ENCODE measurements around the gene UST. TPM values are rescaled to one million over a fixed set of nuclear protein-coding genes. Genes with fewer than 3 reads are reported as not detected.
"Not testable (repeated sequence)": the region's sequence is repeated elsewhere in the genome, so short reads cannot be mapped to it uniquely, and the experiment has no call there.

The UST gene
- total RNA-seq, 2 donors from 2014 or later, result 24.2 to 30.8 TPM

- H3K36me3 ChIP-seq, result no peaks in the 10 kb centered on the region
- peaks cover 24 to 35% of the 10 kb centered on the region in 2 donors for H3K4me1 ChIP-seq (ENCODE audit: control insufficient read depth in 1 of 2, low read depth in 2 of 2)
- no peaks in the 10 kb centered on the region for H3K27me3 ChIP-seq (replicated peaks; ENCODE audit: insufficient read depth)
- H3K27ac ChIP-seq, result peak overlapping the region; percentile 49 to 64
- TF ChIP-seq, protein P1, sequence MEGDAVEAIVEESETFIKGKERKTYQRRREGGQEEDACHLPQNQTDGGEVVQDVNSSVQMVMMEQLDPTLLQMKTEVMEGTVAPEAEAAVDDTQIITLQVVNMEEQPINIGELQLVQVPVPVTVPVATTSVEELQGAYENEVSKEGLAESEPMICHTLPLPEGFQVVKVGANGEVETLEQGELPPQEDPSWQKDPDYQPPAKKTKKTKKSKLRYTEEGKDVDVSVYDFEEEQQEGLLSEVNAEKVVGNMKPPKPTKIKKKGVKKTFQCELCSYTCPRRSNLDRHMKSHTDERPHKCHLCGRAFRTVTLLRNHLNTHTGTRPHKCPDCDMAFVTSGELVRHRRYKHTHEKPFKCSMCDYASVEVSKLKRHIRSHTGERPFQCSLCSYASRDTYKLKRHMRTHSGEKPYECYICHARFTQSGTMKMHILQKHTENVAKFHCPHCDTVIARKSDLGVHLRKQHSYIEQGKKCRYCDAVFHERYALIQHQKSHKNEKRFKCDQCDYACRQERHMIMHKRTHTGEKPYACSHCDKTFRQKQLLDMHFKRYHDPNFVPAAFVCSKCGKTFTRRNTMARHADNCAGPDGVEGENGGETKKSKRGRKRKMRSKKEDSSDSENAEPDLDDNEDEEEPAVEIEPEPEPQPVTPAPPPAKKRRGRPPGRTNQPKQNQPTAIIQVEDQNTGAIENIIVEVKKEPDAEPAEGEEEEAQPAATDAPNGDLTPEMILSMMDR (IDR thresholded peaks at IDR 0.05), result no peak
- ATAC-seq (ENCODE audit: insufficient number of reproducible peaks, low FRiP score, low read depth) (no peak), DNase-seq (ENCODE audit: low spot score) (peak; percentile 40)
- H3K9me3 ChIP-seq, result no peaks in the 10 kb centered on the region
- no peak overlapping the region for H3K4me3 ChIP-seq
Observed at GRCh38 chr6:148999929-149000468, 253.2 kb downstream of the UST start.

GRCh38 chr6:149001422-149001821 lies 254.6 kb downstream of the UST start:
- Histone ChIP-seq H3K9me3 (no peaks in the 10 kb centered on the region), H3K4me3 (no peak overlapping the region), H3K36me3 (no peaks in the 10 kb centered on the region), H3K4me1 (ENCODE audit: control insufficient read depth in 1 of 2, low read depth in 2 of 2) (peaks cover 23 to 28% of the 10 kb centered on the region in 2 donors), H3K27me3 (replicated peaks; ENCODE audit: insufficient read depth) (no peaks in the 10 kb centered on the region), H3K27ac (no peak overlapping the region)
- ATAC-seq (ENCODE audit: insufficient number of reproducible peaks, low FRiP score, low read depth) (no peak), DNase-seq (ENCODE audit: low spot score) (no peak)
- TF ChIP-seq, protein P1 (IDR thresholded peaks at IDR 0.05), result no peak

DNA sequence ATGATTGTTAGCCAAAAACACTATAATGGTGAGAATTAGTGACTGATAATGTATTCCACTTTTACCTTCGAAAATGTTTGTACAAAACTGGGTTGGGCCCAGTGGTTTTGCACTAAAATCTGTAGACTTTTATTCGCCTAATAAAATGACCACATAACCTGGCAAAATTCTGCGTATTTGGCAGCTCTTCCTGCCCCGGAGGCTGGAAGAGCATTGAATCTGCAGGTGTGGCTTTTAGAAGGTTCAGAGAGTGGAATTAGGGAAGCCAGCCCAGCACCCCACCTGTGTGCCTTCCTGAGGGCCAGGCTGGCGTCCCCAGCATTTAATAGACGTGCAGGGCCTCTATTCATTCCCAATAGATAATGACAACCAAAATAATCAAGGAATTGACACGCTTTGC lies 256.7 kb downstream of the UST start:
- H3K27ac ChIP-seq, result no peak overlapping the region
- H3K36me3 ChIP-seq, result no peaks in the 10 kb centered on the region
- TF ChIP-seq, protein P1 (IDR thresholded peaks at IDR 0.05), result no peak

DNA sequence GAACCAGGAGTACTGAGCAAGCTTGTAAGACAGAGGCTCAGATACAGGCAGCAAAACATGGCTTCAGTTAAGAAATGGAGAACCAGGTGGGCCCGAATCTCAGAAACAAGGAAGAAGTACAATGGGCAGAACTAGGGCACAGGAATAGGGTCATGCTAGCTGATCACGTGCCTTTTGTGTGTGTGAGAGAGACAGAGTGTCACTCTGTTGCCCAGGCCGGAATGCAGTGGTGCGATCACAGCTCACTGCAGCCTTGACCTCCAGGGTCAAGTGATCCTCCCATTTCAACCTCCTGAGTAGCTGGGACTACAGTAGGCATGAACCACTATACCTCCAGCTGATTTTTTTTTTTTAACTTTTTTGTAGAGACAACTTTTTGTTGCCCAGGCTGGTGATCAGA lies 257.8 kb downstream of the UST start:
- no peak for ATAC-seq (ENCODE audit: insufficient number of reproducible peaks, low FRiP score, low read depth)
- H3K36me3 ChIP-seq, result no peaks in the 10 kb centered on the region
- DNase-seq (ENCODE audit: low spot score), result no peak
- TF ChIP-seq, protein P1 (IDR thresholded peaks at IDR 0.05), result no peak
- no peaks in the 10 kb centered on the region for H3K27me3 ChIP-seq (replicated peaks; ENCODE audit: insufficient read depth)
- H3K9me3 ChIP-seq, result no peaks in the 10 kb centered on the region
- no peak overlapping the region for H3K4me3 ChIP-seq
- H3K4me1 ChIP-seq (ENCODE audit: control insufficient read depth in 1 of 2, low read depth in 2 of 2), result peaks cover 8 to 9% of the 10 kb centered on the region in 2 donors
- H3K27ac ChIP-seq, result no peak overlapping the region

More for the DNA sequence above, 256.7 kb downstream of the UST start:
- H3K4me1 ChIP-seq (ENCODE audit: control insufficient read depth in 1 of 2, low read depth in 2 of 2), result peaks cover 16 to 19% of the 10 kb centered on the region in 2 donors
- ATAC-seq (ENCODE audit: insufficient number of reproducible peaks, low FRiP score, low read depth) (no peak), DNase-seq (ENCODE audit: low spot score) (no peak)
- H3K27me3 ChIP-seq (replicated peaks; ENCODE audit: insufficient read depth), result no peaks in the 10 kb centered on the region
- no peaks in the 10 kb centered on the region for H3K9me3 ChIP-seq
- no peak overlapping the region for H3K4me3 ChIP-seq

DNA sequence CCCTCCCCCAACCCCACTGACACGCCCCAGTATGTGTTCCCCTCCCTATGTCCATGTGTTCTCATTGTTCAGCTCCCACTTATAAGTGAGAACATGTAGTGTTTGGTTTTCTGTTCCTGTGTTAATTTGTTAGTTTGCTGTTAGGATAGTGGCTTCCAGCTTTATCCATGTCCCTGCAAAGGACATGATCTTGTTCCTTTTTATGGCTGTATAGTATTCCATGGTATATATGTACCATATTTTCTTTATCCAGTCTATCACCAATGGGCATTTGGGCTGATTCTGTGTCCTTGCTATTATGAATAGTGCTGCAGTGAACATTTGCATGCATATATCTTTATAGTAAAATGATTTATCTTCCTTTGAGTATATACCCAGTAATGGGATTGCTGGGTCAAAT lies 259.4 kb downstream of the UST start:
- not testable (repeated sequence) for H3K27ac ChIP-seq; H3K9me3 ChIP-seq; H3K27me3 ChIP-seq (replicated peaks; ENCODE audit: insufficient read depth); DNase-seq (ENCODE audit: low spot score); ATAC-seq (ENCODE audit: insufficient number of reproducible peaks, low FRiP score, low read depth); H3K4me1 ChIP-seq (ENCODE audit: control insufficient read depth in 1 of 2, low read depth in 2 of 2); H3K4me3 ChIP-seq; H3K36me3 ChIP-seq

- Histone ChIP-seq H3K27ac (no peak overlapping the region), H3K4me1 (ENCODE audit: control insufficient read depth in 1 of 2, low read depth in 2 of 2) (no peaks in the 10 kb centered on the region), H3K9me3 (no peaks in the 10 kb centered on the region), H3K27me3 (replicated peaks; ENCODE audit: insufficient read depth) (no peaks in the 10 kb centered on the region), H3K4me3 (no peak overlapping the region), H3K36me3 (no peaks in the 10 kb centered on the region)
- DNase-seq (ENCODE audit: low spot score), result no peak
- TF ChIP-seq, protein P1 (IDR thresholded peaks at IDR 0.05), result no peak
- no peak for ATAC-seq (ENCODE audit: insufficient number of reproducible peaks, low FRiP score, low read depth)
Observed at GRCh38 chr6:149006671-149007070, 259.8 kb downstream of the UST start.

Measured in thoracic aorta (tissue), 2 donors.